ENCODE results near the gene FOXR1.

Gene FOXR1

DNA sequence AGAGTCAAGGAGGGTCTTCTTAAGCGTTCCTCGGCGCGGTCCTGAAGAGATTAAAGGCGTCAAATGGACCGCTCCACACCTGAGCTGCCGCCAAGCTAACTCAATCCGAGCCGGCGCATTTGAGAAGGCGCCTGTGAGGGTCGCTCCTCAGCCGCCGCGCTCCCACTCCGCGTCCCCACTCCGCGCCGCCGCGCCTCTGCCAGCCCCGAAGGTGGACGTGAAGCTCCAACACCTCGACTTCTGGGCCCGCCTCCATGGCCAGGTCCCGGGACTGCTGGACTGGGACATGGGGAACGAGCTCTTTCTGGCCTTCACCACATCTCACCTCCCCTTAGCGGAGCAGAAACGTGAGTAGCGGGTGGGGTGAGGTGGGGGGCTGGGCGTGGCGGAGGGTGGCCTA is at the start of gene FOXR1:
TSS of gene FOXR1 (plus strand) at position 116 of the 400 bp plus-strand sequence. CDS start at position 287, 171 bp downstream.
- DNase-seq, result no peak

DNA sequence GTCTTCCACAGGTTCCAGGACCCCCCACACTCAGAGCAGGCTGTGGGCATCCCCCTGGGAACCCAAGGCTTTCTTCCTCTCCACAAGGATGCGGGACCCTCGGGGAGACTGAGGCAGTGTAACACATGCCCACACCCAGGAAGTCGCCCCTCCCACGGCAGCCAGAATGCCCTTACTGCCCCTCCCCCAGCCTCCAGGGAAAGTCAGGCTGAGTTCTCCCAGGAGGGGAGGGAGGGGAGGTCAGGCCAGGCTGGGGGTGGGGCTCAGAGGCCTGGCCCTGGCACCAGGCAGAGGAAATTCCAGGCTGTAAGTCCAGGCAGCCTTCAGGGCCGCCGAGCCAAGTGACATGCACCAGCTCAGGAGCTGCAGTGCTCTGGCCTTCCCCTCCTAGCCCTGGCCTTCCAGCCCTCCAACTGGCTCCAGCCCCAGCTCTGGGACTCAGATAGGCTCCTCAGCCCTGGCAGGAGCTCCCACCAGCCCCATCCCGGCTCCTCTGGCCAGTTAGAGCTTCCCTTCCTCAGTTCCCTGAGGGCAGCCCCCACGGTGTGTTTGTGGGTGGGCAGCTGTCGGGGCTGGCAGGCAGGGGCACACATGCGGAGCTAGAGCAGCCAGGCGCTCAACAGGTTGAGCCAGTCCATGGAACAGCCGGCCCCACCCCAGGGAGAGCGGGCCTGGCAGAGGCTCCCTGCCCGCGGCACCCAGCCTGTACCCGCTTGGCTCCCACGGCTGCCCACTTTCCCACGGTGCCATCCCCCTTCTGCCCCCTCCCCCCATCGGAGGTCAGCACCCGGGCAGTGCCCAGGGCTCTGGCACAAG is 49.4 kb upstream of the FOXR1 start:
- DNase-seq, result no peak

DNA sequence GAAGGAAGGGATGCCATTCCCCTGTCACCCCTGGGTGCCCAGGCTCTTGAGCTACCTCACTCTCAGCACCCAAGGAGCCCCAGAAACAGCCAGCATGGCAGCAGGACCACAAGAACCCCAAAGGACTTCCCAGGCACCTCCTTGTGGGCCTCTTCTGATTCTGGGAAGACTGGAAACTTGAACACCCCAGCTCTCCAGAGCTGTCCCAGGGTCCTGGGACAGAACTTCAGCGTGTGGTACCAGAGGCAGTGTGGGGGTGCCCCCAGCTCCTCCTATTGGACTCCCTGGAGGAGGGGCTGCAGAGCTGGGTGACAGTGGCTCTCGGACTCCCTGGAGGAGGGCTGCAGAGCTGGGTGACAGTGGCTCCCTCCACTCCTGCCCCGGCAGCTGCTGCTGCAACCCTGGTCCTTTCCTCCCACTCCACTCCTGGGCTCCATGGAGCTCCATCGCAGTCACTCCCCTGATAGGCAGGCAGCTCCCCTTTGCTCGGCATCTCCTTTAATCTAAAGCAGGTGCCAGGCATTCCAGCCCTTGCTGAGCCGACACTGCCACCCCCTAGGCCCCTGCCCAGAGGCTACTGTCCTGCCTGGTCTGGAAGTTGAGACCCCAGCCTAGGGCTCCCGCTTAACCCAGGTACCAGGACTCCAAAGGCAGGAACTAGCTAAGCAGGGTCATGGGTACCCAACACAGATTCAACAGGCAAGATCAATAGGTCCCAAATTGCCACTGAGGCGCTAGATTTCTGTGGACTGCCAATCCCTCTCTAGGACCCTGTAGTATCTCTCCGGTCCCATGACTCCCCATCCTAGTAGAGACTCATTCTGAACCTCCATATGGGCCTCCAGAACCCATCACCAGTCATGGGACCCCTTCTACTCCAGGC is 48.6 kb upstream of the FOXR1 start:
- no peak for DNase-seq

DNA sequence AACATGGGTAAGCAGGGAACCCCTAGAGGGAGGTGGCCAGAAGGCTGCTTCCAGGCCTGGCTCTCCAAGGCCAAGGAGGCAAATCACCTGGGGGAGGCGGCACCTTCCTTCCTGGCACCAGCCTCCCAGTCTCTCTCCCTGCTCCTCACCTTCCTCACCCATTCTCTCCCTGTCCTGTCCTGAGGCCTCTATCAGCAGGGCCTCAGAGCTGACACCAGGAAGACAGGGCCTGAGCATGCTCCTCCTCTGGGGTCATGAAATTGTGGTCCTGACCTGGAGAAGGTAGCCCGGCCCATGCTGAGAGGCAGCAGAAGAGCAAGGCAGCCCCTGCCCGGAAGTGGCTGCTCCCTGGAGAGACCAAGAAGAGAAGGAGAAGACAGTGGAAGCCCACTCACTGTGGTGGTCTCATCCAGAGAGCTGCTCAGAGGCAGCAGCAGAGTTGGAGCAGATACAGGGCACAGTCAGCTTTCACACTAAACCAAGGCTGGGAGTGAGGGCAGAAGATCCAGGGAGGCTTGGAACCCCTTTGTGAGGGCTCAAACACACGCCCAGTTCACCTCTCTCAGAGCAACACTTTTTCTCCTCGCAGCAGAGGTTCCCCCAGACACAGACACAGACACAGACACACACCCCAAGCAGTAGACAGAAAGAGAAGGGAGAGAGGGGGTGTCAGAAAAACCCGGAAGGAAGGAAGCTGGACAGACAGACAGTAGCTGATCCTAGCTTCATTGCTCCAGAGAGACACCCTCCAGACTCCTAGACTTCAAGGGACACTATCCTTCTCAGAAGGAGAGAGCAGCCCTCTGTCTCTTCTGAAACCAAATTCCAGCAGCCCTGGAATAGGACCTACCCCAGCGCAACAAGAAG is 47.6 kb upstream of the FOXR1 start:
- DNase-seq, result no peak

DNA sequence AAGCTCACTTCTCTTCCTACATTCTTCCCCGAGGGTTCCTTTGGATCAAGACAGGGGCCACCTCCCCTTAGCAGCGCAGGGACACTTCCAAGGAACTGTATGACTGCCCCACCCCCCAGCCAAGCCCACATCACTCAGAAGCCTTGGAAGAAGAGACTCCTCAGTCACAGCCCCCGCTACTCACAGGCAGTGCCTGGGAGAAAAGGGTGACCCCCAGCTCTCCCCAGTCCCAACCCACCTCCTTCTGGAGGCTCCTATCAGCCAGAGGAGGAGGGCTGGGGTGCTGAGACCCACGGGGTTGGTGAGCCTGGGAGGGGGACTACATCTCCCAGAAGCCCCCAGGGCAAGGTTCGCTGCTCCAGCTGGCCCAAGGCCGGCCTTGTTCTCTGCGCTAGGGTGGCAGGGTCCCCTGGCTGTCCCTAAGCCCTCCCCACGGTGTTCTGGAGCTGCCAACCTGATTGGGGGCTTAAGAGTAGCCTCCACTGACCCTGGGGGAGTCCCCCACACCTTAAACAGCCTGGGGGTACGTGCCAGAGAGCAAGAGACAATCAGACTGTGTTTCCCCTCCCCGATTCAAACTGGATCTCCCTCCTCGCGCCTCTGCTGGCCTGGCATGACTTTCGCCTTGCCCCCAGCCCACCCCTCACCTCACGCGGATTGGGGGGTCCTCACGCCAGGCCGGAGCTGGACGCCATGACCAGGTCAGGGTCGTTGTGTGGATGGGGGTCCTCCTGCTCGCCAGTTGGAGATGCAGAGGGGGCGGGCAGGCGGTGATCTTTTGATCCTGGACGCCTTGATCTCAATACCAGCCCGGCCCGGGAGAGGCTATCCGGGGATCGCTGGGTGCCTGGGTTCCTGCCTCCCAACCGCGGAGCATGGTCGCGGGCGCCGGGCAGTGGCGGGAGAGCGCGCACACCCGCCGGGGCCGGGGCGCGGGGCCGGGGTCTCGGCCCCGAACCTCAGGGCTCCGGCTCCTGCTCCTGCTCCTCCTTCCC is 46.7 kb upstream of the FOXR1 start:
- DNase-seq, result peak in 1 of 4 experiments; percentile 31

DNA sequence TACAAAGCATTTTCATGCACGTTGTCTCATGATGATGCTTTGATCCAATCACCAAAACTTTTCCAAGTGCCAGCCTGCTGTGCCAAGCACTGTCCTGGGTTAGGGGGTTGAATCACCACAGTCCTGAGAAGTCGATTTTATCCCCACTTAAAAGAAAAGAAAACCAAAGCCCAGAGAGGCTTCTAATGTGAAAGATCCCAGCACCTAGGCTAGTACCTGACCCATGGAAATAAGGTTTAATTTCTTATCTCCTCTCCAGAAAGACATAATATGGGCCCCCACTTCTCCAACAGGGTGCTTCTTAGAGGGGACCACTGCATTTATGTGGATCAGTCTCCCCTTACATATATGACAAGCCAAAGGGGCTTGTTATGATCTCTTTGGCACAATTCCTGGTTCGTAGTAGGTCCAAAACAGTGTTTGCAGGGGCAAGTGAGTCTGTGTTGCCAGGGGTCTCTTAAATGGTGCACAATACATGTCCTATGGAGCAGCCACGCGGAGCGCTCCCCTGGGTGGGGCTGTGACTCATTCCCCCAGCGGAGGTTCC is 43.9 kb upstream of the FOXR1 start:
- DNase-seq, result no peak

DNA sequence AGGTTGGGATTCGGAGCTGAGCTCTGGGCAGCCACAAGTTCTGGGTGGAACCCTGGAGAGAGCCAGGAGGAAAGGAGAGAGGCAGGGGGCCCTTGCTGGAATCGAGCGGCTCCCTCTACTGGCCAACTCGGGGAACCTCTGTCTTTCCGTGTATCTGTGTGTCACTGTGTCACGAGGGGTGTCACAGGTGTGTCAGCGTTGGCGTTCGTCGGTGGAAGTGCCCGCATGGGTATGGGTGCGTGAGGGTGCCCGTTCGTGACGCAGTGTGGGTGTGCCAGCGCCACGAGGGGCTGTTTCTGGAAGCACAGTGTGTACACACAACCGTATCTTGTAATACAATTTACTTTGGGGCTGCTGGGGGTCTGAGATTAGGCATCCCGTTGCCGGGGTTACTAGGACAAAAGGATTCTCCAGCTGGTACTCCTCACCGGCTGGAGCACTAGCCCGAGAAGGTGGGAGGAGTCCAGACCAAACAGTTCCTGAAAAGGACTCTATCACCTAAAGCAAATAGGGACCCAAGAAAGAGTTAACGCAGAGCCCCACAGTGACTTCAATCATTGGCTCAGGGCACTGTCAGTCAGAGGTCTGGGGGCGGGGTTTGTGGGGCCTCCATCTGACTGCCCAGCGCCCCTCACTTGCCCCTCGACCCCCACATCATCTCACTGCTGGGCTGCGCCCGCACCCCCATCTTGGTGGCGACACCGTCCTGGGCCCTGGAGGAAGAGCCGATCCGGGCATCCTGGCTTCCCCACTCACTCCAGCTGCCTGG is 43.3 kb upstream of the FOXR1 start:
- DNase-seq, result peak; percentile 78 to 87 (median 84)

DNA sequence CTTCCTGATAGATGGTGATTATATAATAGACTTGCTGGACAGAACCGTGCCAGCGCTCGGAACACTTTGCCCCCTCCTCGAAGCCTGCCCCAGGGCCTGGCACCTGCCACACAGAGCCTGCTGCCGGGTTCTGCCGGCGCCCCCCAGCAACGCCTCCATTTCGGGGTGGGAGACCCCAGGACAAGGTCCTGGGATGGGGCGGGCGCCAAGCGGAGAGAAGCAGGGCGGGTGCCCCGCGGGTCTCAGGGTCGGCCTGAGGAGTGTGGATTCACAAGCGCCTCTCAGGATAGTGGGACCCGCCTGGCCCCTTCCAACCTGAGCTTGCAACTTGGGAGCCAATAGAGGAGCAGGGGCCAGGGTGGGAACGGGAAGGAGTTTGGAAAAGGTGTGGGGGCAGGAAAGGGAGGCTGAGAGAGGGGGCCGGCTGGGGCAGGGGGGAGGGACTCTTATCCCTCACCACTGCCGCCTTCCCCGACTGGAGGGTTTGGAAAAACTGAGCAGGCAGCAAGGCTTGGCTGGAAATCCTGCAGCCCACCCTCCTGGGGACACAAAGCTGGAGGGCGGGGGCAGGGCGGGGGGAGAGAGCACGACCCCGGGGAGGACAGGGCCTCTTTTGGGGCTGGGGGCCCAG is 42.6 kb upstream of the FOXR1 start:
- peak in 2 of 4 experiments; percentile 56 to 62 for DNase-seq

DNA sequence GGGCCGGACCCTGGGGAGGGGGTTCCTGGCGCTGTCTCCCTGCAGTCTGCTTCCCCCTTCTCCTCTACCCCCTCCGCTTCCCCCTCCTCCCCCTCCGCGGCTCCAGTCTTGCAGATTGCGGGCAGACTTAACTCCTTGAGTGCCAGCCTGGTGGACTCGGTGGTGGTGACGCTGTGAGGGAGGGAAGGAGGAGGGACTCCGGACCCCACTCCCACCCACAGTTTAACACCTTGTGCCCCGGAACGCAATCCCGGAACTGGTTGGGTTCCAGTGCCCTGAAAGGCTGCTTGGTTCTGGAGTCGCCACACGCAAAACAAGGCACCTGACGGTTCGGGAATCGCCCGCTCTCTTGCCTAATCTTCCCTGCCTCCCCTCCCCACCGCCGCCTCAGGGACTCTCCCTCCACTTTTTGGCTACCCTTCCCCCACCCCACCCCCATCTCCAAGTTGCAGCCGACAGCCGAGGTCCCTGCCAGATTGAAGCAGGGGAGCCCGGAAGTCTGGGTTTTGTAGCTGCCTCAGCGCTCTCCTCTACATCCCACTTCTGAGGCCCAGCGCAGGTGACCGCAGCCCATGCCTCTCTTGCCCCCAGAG is 42.0 kb upstream of the FOXR1 start:
- DNase-seq, result peak in 3 of 4 experiments; percentile 56 to 74 (median 60)

GRCh38 chr11:118930094-118930712 is 41.4 kb upstream of the FOXR1 start:
- DNase-seq, result peak; percentile 65 to 79 (median 76)

GRCh38 chr11:118931571-118931970 is 40.0 kb upstream of the FOXR1 start:
- no peak for DNase-seq

DNA sequence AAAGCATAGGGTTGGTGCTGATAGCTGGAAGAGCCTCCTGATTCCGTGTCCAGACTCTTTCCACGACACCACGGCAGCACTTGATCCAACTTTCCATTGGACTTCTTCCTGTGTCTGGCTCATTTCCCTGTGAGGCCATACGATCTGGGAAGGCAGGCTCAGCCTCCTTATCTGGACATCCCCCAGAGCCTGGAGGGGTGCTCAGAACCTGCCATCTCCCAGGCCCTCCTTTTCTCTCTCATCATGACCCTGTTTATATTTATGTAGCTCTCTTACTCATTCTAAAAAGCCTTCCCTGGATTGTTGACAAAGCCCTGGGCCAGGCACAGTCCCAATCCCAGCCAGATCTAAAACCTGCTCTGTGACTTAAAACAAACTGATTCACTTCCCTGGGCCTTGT is 38.1 kb upstream of the FOXR1 start:
- DNase-seq, result no peak

DNA sequence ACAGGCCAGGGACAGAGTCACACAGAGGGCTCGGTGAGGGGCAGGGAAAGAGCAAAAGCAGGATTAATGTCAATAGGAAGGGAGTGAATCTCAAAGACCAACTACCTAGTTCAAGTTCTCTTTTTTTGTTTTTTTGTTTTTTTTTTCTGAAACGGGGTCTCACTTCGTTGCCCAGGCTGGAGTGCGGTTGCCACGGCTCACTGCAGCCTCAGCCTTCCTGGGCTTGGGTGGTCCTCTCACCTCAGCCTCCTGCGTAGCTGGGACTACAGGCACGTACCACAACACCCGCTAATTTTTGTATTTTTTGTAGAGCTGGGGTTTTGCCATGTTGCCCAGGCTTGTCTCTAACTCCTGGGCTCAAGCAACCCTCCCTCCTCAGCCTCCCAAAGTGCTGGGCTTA is 36.2 kb upstream of the FOXR1 start:
- DNase-seq, result no peak

GRCh38 chr11:118938491-118939403 is 32.8 kb upstream of the FOXR1 start:
- DNase-seq, result no peak

GRCh38 chr11:118939404-118939915 is 32.1 kb upstream of the FOXR1 start:
- no peak for DNase-seq

GRCh38 chr11:118939953-118940598 is 31.5 kb upstream of the FOXR1 start:
- peak in 2 of 4 experiments; percentile 29 to 35 for DNase-seq

- DNase-seq, result no peak
Observed at GRCh38 chr11:118947091-118947490, 24.5 kb upstream of the FOXR1 start.
